ENCODE results near the gene FAAH. TPM values are rescaled to one million over a fixed set of nuclear protein-coding genes. Genes with fewer than 3 reads are reported as not detected.

Gene FAAH
- total RNA-seq, 1 donor from 2014 or later, result 17.4 TPM

DNA sequence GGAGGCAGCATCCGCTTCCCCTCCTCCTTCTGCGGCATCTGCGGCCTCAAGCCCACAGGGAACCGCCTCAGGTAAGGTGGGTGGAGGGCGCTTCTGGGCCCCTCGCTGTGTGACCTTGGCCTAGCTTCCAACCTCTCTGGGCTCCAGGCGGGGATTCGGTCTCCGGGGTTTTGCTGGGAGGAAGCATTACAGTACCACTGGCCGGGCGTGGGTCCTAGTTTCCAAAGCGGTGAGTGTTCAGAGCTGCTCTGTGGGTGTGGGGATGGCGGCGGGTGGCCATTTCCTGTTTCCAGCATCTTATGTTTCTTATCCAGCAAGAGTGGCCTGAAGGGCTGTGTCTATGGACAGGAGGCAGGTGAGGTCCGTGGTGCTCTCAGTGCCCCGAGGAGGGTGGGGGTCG lies 11.6 kb downstream of the FAAH start:
- no peaks in the 10 kb centered on the region for H3K9me3 Mint-ChIP-seq
- H3K4me1 Mint-ChIP-seq, result peaks cover 17% of the 10 kb centered on the region
- H3K36me3 Mint-ChIP-seq (ENCODE audit: low read depth), result no peaks in the 10 kb centered on the region
- no peaks in the 10 kb centered on the region for H3K27me3 Mint-ChIP-seq (ENCODE audit: low read depth)
- no peak overlapping the region for H3K27ac Mint-ChIP-seq (ENCODE audit: unreplicated experiment)
- no peak overlapping the region for H3K4me3 Mint-ChIP-seq
- DNase-seq (ENCODE audit: low read depth, low spot score), result no peak
- no peak for TF ChIP-seq CTCF (conservative IDR thresholded peaks at IDR 0.05)

DNA sequence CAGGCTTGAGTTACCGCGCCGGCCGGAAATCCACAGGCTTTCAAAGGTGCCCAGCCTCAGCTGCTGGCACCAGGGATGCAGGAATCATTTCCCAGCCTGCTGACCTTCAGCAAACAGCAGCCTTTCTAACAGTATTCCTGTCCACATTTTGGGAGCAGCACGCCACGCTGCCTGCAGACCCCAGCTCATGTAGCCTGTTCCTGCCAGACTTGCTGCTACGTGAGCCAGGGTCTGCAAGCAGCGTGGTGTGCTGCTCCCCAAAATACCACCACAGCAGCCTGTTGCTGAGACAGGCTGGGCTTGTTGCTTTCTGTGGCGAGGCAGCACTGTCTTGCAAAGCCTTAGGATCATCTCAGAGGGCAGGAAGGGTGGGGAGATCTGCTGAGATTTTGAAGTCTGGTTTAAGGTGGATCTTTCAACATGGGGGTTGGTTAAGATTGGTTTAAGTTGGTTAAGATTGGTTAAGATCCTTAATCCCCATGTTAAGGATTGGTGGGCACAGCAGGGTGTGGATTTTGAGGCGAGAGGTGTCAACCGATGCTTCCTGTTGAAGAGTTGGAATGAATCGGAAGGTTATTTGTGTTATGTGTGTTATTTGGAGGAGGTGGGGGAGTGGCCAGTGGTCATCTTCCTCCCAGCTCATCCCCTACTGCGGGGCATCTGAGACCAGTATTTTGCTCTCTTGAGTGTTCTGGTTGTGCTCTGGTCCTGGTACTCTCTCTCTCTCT lies 12.9 kb downstream of the FAAH start:
- no peak for DNase-seq (ENCODE audit: low read depth, low spot score)
- H3K36me3 Mint-ChIP-seq (ENCODE audit: low read depth), result no peaks in the 10 kb centered on the region
- no peaks in the 10 kb centered on the region for H3K27me3 Mint-ChIP-seq (ENCODE audit: low read depth)
- no peaks in the 10 kb centered on the region for H3K9me3 Mint-ChIP-seq
- peaks cover 17% of the 10 kb centered on the region for H3K4me1 Mint-ChIP-seq
- peak overlapping the region; percentile 47 for H3K4me3 Mint-ChIP-seq
- TF ChIP-seq CTCF (conservative IDR thresholded peaks at IDR 0.05), result no peak
- H3K27ac Mint-ChIP-seq (ENCODE audit: unreplicated experiment), result peak overlapping the region; percentile 54

DNA sequence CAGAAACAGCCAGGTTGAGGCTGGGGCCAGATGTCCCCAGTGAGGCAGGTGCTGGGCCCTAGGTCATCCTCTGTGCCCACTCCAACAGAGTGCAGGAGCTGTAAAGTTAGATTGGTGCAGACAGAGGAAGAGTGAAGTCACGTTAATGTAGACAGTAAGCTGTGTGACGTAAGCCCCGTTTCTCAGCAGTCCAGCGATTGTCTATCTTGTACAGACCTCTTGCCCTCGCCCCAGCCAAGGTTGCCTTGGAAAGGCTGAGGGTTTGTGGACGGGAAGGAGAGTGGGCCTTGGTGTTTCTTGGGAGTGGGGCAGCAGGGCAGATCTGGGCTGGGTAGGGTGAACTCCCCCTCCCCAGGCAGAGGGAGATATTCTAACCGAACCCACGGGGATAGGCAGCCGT lies 13.5 kb downstream of the FAAH start:
- no peak for DNase-seq (ENCODE audit: low read depth, low spot score)
- H3K4me1 Mint-ChIP-seq, result peaks cover 17% of the 10 kb centered on the region
- no peak for TF ChIP-seq CTCF (conservative IDR thresholded peaks at IDR 0.05)
- no peaks in the 10 kb centered on the region for H3K9me3 Mint-ChIP-seq
- H3K36me3 Mint-ChIP-seq (ENCODE audit: low read depth), result no peaks in the 10 kb centered on the region
- H3K27ac Mint-ChIP-seq (ENCODE audit: unreplicated experiment), result peak overlapping the region; percentile 54
- no peaks in the 10 kb centered on the region for H3K27me3 Mint-ChIP-seq (ENCODE audit: low read depth)
- H3K4me3 Mint-ChIP-seq, result no peak overlapping the region

DNA sequence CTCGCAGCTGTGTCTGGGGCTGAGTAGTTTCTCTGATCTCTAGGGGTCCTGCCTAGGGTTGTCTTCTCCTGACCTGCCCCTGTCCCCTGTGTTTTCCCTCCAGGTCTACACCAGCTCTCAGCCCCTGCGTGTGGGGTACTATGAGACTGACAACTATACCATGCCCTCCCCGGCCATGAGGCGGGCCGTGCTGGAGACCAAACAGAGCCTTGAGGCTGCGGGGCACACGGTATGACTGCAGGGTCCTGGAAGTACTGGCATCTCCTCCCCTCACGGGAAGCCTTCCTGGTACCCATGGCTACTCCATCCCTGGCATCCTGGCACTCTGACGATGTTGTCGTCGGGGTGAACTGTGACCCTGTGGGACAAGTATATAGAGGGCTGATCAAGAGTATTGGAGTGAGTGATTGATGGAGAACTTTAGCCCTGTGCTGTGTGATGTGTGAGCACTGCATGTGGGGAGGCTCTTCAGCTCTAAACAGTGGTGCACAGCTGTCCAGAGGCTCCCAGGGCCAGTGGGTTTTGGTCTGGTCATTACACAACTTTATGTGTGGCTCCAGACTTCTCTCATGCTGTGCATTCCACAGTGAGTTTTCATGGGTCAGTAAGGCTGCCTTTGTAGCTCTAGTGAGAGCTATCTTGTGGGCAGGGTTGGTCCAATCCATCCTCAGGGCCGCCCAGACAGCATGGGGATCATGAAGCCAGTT lies 14.4 kb downstream of the FAAH start:
- H3K36me3 Mint-ChIP-seq (ENCODE audit: low read depth), result no peaks in the 10 kb centered on the region
- no peak for DNase-seq (ENCODE audit: low read depth, low spot score)
- TF ChIP-seq CTCF (conservative IDR thresholded peaks at IDR 0.05), result no peak
- H3K4me1 Mint-ChIP-seq, result peaks cover 17% of the 10 kb centered on the region
- H3K4me3 Mint-ChIP-seq, result no peak overlapping the region
- no peak overlapping the region for H3K27ac Mint-ChIP-seq (ENCODE audit: unreplicated experiment)
- H3K9me3 Mint-ChIP-seq, result no peaks in the 10 kb centered on the region
- H3K27me3 Mint-ChIP-seq (ENCODE audit: low read depth), result no peaks in the 10 kb centered on the region

DNA sequence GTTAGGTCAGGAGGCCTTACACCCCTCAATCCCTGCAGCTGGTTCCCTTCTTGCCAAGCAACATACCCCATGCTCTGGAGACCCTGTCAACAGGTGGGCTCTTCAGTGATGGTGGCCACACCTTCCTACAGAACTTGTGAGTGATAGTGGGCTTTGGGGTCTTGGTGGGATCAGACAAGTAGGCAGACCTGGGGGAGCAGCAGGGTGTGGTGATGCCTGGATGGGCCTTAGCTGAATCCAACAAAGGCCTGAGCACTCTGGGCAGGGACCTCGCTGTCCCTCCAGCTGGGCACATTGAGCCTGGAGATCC lies 14.9 kb downstream of the FAAH start:
- Mint-ChIP-seq H3K4me1 (peaks cover 17% of the 10 kb centered on the region), H3K4me3 (no peak overlapping the region), H3K27me3 (ENCODE audit: low read depth) (no peaks in the 10 kb centered on the region), H3K9me3 (no peaks in the 10 kb centered on the region), H3K27ac (ENCODE audit: unreplicated experiment) (no peak overlapping the region), H3K36me3 (ENCODE audit: low read depth) (no peaks in the 10 kb centered on the region)
- no peak for TF ChIP-seq CTCF (conservative IDR thresholded peaks at IDR 0.05)
- DNase-seq (ENCODE audit: low read depth, low spot score), result no peak
